VCaP (cell line): Measurements from ENCODE around the gene GLCE.

Experiments
- H3K27ac ChIP-seq: fragments of 450-650 bp; 2 replicates; pipeline ENCODE4 v1.5.1; 2017
- CTCF ChIP-seq: fragments of 450-650 bp; conservative IDR thresholded peaks from 2 replicates; pipeline ENCODE4 v1.5.1; 2017; ENCODE audit warnings: mild to moderate bottlenecking, moderate library complexity

The GLCE gene

DNA sequence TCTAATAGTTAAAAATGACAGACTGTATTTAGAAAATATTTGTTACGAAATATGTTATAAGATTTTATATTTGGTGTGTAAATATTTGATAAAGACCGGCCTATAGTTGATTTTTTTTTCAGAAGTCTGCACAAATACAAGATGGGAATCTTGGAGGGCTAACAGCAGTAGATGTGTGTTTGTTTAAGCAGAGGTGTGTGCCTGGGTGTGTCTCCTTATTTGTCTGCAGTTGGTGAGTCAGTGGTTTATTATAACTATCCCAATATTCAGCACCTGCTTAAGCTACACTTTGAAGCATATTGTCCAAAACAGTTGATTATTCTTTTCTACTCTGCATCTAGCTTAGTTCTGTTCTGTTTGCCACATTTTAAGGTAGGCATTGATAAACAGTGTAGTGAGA lies 12.4 kb downstream of the GLCE start:
- TF ChIP-seq CTCF, result no peak
- H3K27ac ChIP-seq, result no peak overlapping the region; the same call in 1 of the 2 replicates

DNA sequence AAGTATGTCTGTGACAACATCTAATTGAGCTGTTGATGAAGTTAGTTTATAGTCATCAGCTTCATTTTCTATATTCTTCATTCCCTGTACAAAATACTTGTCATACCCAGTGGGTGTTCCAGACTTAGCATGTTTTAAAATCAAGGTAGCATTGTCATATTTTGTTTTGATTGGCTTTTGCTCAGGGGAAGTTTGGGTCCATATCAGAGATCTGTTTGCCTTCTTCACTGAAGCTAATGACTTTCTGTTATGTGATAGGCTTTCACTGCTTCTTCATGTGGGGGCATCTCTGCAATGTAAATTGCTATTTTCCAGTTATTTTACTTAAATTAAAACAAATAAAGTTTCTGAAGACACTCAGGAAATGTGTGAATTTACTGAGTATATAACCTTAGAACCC lies 15.1 kb downstream of the GLCE start:
- TF ChIP-seq CTCF, result no peak
- H3K27ac ChIP-seq, result no peak overlapping the region

GRCh38 chr15:69181424-69181823 lies 21.0 kb downstream of the GLCE start:
- TF ChIP-seq CTCF, result no peak
- H3K27ac ChIP-seq, result no peak overlapping the region

- TF ChIP-seq CTCF, result no peak
- H3K27ac ChIP-seq, result no peak overlapping the region
These were observed 24.8 kb downstream of the GLCE start for GRCh38 chr15:69185216-69185615.

- no peak overlapping the region for H3K27ac ChIP-seq
- no peak for TF ChIP-seq CTCF
These were observed 25.3 kb downstream of the GLCE start for GRCh38 chr15:69185706-69186105.

GRCh38 chr15:69189157-69189556 lies 28.7 kb downstream of the GLCE start:
- TF ChIP-seq CTCF, result no peak
- no peak overlapping the region for H3K27ac ChIP-seq

GRCh38 chr15:69190091-69190490 lies 29.7 kb downstream of the GLCE start:
- no peak overlapping the region for H3K27ac ChIP-seq

More at GRCh38 chr15:69190091-69190490, 29.7 kb downstream of the GLCE start:
- no peak for TF ChIP-seq CTCF
